HepG2 (cell line): ENCODE results near the gene SLC8A2. TPM values are rescaled to one million over a fixed set of nuclear protein-coding genes. Genes with fewer than 3 reads are reported as not detected.

ENCODE experiments used
- ATAC-seq: fragments of 200-7000 bp; cut with Tn5 transposase; 3 replicates; pipeline ENCODE4 v1.9.1; 2020; ENCODE audit warnings: mild to moderate bottlenecking, moderate library complexity
- BruUV-seq: library from RNA; stranded (reverse); fragments of 400-500 nt; replicated peaks from 2 replicates; lab custom pipeline; 2021; lab: Mats Ljungman, UMichigan
- CTCF ChIA-PET: fragments of 300-600 bp; formaldehyde crosslinking; extraction: SDS; loops from one replicate; lab custom pipeline; 2021; ENCODE audit warnings: low total read pairs, inconsistent platforms, low intra/inter-chr PET ratio; lab: Yijun Ruan, JAX
- POLR2A ChIA-PET: fragments of 350-600 bp; sonication (Branson Sonifier 250); formaldehyde crosslinking; loops from one replicate; lab custom pipeline; 2020; ENCODE audit warnings: antibody characterized with exemption, inconsistent platforms; lab: Yijun Ruan, JAX
- DNase-seq: peaks from one replicate; pipeline ENCODE4 v3.0.0-alpha.2; 2015; ENCODE audit warnings: low spot score
- FAIRE-seq: peaks from 3 replicates; lab custom pipeline; 2011; peaks lifted over from hg19 to GRCh38; lab: Jason Lieb, UNC
- H2AFZ ChIP-seq: one replicate; pipeline ENCODE4 v1.6.1; 2011; ENCODE audit warnings: low read length, inconsistent platforms
- H3K27ac ChIP-seq: fragments of 300-600 bp; 3 replicates; pipeline ENCODE4 v1.8.0; 2011; ENCODE audit warnings: mixed run types, mild to moderate bottlenecking, mixed read lengths, low read length, inconsistent platforms; ENCODE audit not compliant: insufficient read depth; ENCODE audit errors: extremely low read length
- H3K27me3 ChIP-seq, 2 experiments: fragments of 200-600 bp in 1 of 2; 2 replicates in 1 of 2; 3 replicates in 1 of 2; pipeline versions ENCODE4 v1.6.0 to v1.8.0; 2011; ENCODE audit warnings: low read length in 2 of 2, mild to moderate bottlenecking in 2 of 2, moderate library complexity in 2 of 2, inconsistent platforms in 1 of 2; ENCODE audit not compliant: insufficient read depth in 2 of 2, control insufficient read depth in 1 of 2
- H3K36me3 ChIP-seq, 2 experiments: fragments of 200-600 bp in 1 of 2; replicated peaks in 1 of 2; 2 replicates in 1 of 2; 3 replicates in 1 of 2; pipeline versions ENCODE4 v1.5.1 to v1.8.0; 2011; ENCODE audit warnings: low read length in 2 of 2, inconsistent platforms in 1 of 2; ENCODE audit not compliant: insufficient read depth in 2 of 2, control insufficient read depth in 1 of 2
- H3K4me1 ChIP-seq: 2 replicates; pipeline ENCODE4 v1.5.1; 2012; ENCODE audit warnings: low read length, inconsistent platforms; ENCODE audit not compliant: insufficient read depth
- H3K4me2 ChIP-seq: 2 replicates; pipeline ENCODE4 v1.6.0; 2011; ENCODE audit warnings: low read depth, low read length, inconsistent platforms
- H3K4me3 ChIP-seq, 3 experiments: fragments of 200-600 bp in 1 of 3; sonication (generic), shearing (Covaris generic) in 1 of 3; replicated peaks in 1 of 3; 2 replicates each; pipeline ENCODE4 v1.5.1; 2011 to 2016; ENCODE audit warnings: low read length in 3 of 3, inconsistent platforms in 2 of 3, low read depth in 2 of 3, mild to moderate bottlenecking in 2 of 3, control low read depth in 1 of 3, mixed read lengths in 1 of 3; ENCODE audit not compliant: insufficient read depth in 1 of 3
- H3K79me2 ChIP-seq: one replicate; pipeline ENCODE4 v1.6.1; 2011; ENCODE audit warnings: low read length, inconsistent platforms; ENCODE audit not compliant: insufficient read depth
- H3K9ac ChIP-seq: 2 replicates; pipeline ENCODE4 v1.6.0; 2011; ENCODE audit warnings: mild to moderate bottlenecking, low read depth, low read length, inconsistent platforms; ENCODE audit not compliant: insufficient read depth
- H3K9me3 ChIP-seq: 2 replicates; pipeline ENCODE4 v1.5.1; 2012; ENCODE audit warnings: mild to moderate bottlenecking, low read length
- H4K20me1 ChIP-seq: 2 replicates; pipeline ENCODE4 v1.6.0; 2011; ENCODE audit warnings: inconsistent platforms, mild to moderate bottlenecking, low read length, moderate library complexity; ENCODE audit not compliant: insufficient read depth
- ARID2 ChIP-seq: sonication (generic); formaldehyde crosslinking; IDR thresholded peaks from 2 replicates; pipeline ENCODE4 v1.8.1; 2022; ENCODE audit warnings: mild to moderate bottlenecking, missing genetic modification reagents, borderline replicate concordance
- ELF1 ChIP-seq: sonication (generic); formaldehyde crosslinking; IDR thresholded peaks from 2 replicates; pipeline ENCODE4 v1.4.0; 2020; ENCODE audit warnings: missing genetic modification reagents
- GATA4 ChIP-seq: sonication (generic); IDR thresholded peaks from 2 replicates; pipeline ENCODE4 v1.6.1; 2016; ENCODE audit warnings: antibody characterized with exemption, low read depth, borderline replicate concordance
- GLMP ChIP-seq: sonication (generic); formaldehyde crosslinking; IDR thresholded peaks from 2 replicates; pipeline ENCODE4 v1.9.0; 2021; ENCODE audit warnings: missing genetic modification reagents, mild to moderate bottlenecking, borderline replicate concordance
- HMG20A ChIP-seq: IDR thresholded peaks from 2 replicates; pipeline ENCODE4 v1.6.1; 2016; ENCODE audit warnings: borderline replicate concordance
- JUNB ChIP-seq: sonication (generic); formaldehyde crosslinking; IDR thresholded peaks from 2 replicates; pipeline ENCODE4 v1.8.0; 2022; ENCODE audit warnings: missing genetic modification reagents, mild to moderate bottlenecking, borderline replicate concordance
- NFKB2 ChIP-seq: sonication (generic); formaldehyde crosslinking; IDR thresholded peaks from 2 replicates; pipeline ENCODE4 v1.4.0; 2020; ENCODE audit warnings: missing genetic modification reagents, borderline replicate concordance
- RAD51 ChIP-seq: fragments of 450-650 bp; IDR thresholded peaks from 2 replicates; pipeline ENCODE4 v1.6.1; 2016; ENCODE audit warnings: borderline replicate concordance
- RBM22 ChIP-seq: fragments of 200-400 bp; formaldehyde crosslinking; optimal IDR thresholded peaks from 2 replicates; pipeline ENCODE3; 2017; ENCODE audit warnings: mild to moderate bottlenecking, low read length, moderate library complexity
- SIX4 ChIP-seq: sonication (generic); formaldehyde crosslinking; IDR thresholded peaks from 2 replicates; pipeline ENCODE4 v1.4.0; 2020; ENCODE audit warnings: missing genetic modification reagents
- TCF7 ChIP-seq: sonication (generic); IDR thresholded peaks from 2 replicates; pipeline ENCODE4 v1.6.1; 2016; ENCODE audit warnings: antibody characterized with exemption, low read depth
- TCF7L2 ChIP-seq: IDR thresholded peaks from 2 replicates; pipeline ENCODE4 v1.6.1; 2011; ENCODE audit warnings: mild to moderate bottlenecking, low read depth, low read length, moderate library complexity
- ZBTB37 ChIP-seq: sonication (generic); formaldehyde crosslinking; IDR thresholded peaks from 2 replicates; pipeline ENCODE4 v1.4.0; 2020; ENCODE audit warnings: mild to moderate bottlenecking, missing genetic modification reagents
- ZNF550 ChIP-seq: sonication (generic); formaldehyde crosslinking; IDR thresholded peaks from 2 replicates; pipeline ENCODE4 v1.4.0; 2020; ENCODE audit warnings: mild to moderate bottlenecking, missing genetic modification reagents, borderline replicate concordance
- ZNF629 ChIP-seq: sonication (generic); formaldehyde crosslinking; conservative IDR thresholded peaks from 2 replicates; pipeline ENCODE4 v1.5.0; 2020; ENCODE audit warnings: missing genetic modification reagents
- ZNF883 ChIP-seq: sonication (generic); formaldehyde crosslinking; IDR thresholded peaks from 2 replicates; pipeline ENCODE4 v1.5.1; 2020; ENCODE audit warnings: mild to moderate bottlenecking, missing genetic modification reagents; ENCODE audit errors: not compliant biosample characterization
- WGBS: methylation state at CpG from one replicate; pipeline ENCODE4 v1.1.6; 2017; ENCODE audit warnings: low lambda C conversion rate; 5-methylcytosine and 5-hydroxymethylcytosine counted together
- in situ Hi-C: cut with HindIII; loops from 2 replicates; pipeline ENCODE4 v1.10.0; 2017; ENCODE audit warnings: low pct_unique_long_range_greater_than_20kb; ENCODE audit not compliant: extremely low pct_ligation_motif_present
- intact Hi-C: fragments of 100-400 bp; cut with micrococcal nuclease; formaldehyde crosslinking; loops from one replicate; pipeline ENCODE4 v1.10.0; 2022; ENCODE audit not compliant: unreplicated experiment
- polyA plus RNA-seq, 8 experiments: library from polyadenylated mRNA; depleted of rRNA in 3 of 8; stranded (reverse) in 7 of 8; unstranded in 1 of 8; fragments of >200 nt; fragmentation: Illumina TruSeq in 4 of 8; extraction: Trizol in 4 of 8; gene quantifications; 2 replicates each; pipeline versions ENCODE4 v1.2.1 to v1.2.3, GENCODE V29; 2011 to 2016; ENCODE audit warnings: low read depth in 4 of 8, missing spikeins in 1 of 8, mixed read lengths in 1 of 8; ENCODE audit not compliant: insufficient read depth in 1 of 8
- total RNA-seq, 5 experiments: library from RNA; depleted of rRNA; stranded (reverse); fragments of >200 nt; fragmentation: Illumina TruSeq; extraction: Trizol; gene quantifications; 2 replicates each; pipeline ENCODE4 v1.2.3, GENCODE V29; 2016; ENCODE audit warnings: low read depth in 1 of 5
- TF ChIP-seq, protein P1 (sequence below): sonication (generic); formaldehyde crosslinking; IDR thresholded peaks from 2 replicates; pipeline ENCODE4 v1.9.0; 2022; ENCODE audit warnings: missing genetic modification reagents, mild to moderate bottlenecking, borderline replicate concordance
- TF ChIP-seq, protein P2 (sequence below): sonication (generic); formaldehyde crosslinking; IDR thresholded peaks from 2 replicates; pipeline ENCODE4 v1.4.0; 2020; ENCODE audit warnings: mild to moderate bottlenecking, low read depth, missing genetic modification reagents
- TF ChIP-seq, protein P3 (sequence below): sonication (generic); formaldehyde crosslinking; IDR thresholded peaks from 2 replicates; pipeline ENCODE4 v1.8.1; 2023; ENCODE audit warnings: mild to moderate bottlenecking, missing genetic modification reagents, borderline replicate concordance

Gene SLC8A2
- total and polyA plus RNA-seq, 2 of the 13 experiments (the other 11 are each of a cell fraction or from before 2014, with no cell fraction given) = 0.02 TPM; not detected in 1

DNA sequence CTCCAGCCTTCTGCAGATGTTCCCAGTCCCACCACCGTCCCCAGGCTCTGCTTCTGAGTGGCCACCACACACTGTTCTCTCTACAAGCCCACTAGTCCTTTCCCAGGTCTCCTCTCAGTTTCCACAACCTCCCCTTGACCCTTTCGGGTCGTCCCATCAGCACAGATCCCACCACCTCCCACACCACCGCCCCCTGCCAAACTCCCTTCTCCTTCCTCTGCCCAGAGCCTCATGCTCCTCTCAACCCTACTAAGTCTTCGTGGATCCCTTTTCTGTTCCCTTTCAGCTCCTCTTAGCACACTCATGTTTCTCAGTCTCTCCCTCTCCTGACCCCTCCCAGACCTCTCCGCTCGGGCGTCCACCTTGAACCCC lies 41.2 kb upstream of the SLC8A2 start:
- POLR2A ChIA-PET = interaction anchor here (1.2 to 1.7 kb wide), 3 partner anchors 8 to 111 kb away, joined by 3 to 4 read pairs (median 4); no protein-coding TSS in a partner anchor
- peaks cover 56% of the 10 kb centered on the region for H3K79me2 ChIP-seq
- peaks cover 0 to 3% of the 10 kb centered on the region in 2 experiments; a peak in 1 of 5 replicates for H3K36me3 ChIP-seq
- no peaks in the 10 kb centered on the region for H3K9me3 ChIP-seq
- no peaks in the 10 kb centered on the region; a peak in 1 of 5 replicates for H3K27me3 ChIP-seq
- peaks cover 29% of the 10 kb centered on the region for H3K4me1 ChIP-seq
- in situ Hi-C loops (no loop called here), intact Hi-C loops (loop anchor here (2.0 kb wide), 1 partner anchor 186 kb away; no protein-coding TSS in a partner anchor)
- no peak for DNase-seq
- peak overlapping the region; percentile 49 for H3K27ac ChIP-seq
- peak; percentile 8 for ATAC-seq
- peak overlapping the region; percentile 93 to 99 (median 98) for H3K4me3 ChIP-seq
- no peaks in the 10 kb centered on the region for H4K20me1 ChIP-seq
- peak overlapping the region; percentile 90 for H3K4me2 ChIP-seq
- FAIRE-seq = no peak
- CTCF ChIA-PET = no interaction called here
- 4% methylated on average over 8 of the region's 8 CpGs for WGBS
- no TSS peak for BruUV-seq
- H2AFZ ChIP-seq = no peak overlapping the region
- H3K9ac ChIP-seq = peak overlapping the region; percentile 92
- TF ChIP-seq ELF1 (CRISPR knock-in tag) (no peak), JUNB (CRISPR knock-in tag) (no peak), ZNF550 (CRISPR knock-in tag) (no peak), TCF7 (no peak), GATA4 (no peak), TCF7L2 (no peak), NFKB2 (no peak), SIX4 (CRISPR knock-in tag) (no peak), RBM22 (no peak), HMG20A (CRISPR knock-in tag) (no peak), GLMP (CRISPR knock-in tag) (no peak), ZNF629 (no peak), ARID2 (CRISPR knock-in tag) (no peak), ZNF883 (no peak), RAD51 (no peak), ZBTB37 (no peak)
- TF ChIP-seq, protein P1, sequence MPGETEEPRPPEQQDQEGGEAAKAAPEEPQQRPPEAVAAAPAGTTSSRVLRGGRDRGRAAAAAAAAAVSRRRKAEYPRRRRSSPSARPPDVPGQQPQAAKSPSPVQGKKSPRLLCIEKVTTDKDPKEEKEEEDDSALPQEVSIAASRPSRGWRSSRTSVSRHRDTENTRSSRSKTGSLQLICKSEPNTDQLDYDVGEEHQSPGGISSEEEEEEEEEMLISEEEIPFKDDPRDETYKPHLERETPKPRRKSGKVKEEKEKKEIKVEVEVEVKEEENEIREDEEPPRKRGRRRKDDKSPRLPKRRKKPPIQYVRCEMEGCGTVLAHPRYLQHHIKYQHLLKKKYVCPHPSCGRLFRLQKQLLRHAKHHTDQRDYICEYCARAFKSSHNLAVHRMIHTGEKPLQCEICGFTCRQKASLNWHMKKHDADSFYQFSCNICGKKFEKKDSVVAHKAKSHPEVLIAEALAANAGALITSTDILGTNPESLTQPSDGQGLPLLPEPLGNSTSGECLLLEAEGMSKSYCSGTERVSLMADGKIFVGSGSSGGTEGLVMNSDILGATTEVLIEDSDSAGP = peak; percentile 22; the same call in 1 of the 2 replicates
- TF ChIP-seq, protein P2, sequence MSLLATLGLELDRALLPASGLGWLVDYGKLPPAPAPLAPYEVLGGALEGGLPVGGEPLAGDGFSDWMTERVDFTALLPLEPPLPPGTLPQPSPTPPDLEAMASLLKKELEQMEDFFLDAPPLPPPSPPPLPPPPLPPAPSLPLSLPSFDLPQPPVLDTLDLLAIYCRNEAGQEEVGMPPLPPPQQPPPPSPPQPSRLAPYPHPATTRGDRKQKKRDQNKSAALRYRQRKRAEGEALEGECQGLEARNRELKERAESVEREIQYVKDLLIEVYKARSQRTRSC (CRISPR knock-in tag) = no peak
- TF ChIP-seq, protein P3, sequence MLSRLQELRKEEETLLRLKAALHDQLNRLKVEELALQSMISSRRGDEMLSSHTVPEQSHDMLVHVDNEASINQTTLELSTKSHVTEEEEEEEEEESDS (CRISPR knock-in tag) = no peak
